SK-N-SH (cell line): ENCODE measurements around the gene ANKMY2.

Source experiments
- CTCF ChIP-seq: fragments of 200-600 bp; sonication (generic); IDR thresholded peaks from 2 replicates; pipeline ENCODE4 v1.6.1; 2017; ENCODE audit warnings: antibody characterized with exemption, mild to moderate bottlenecking, moderate library complexity
- ELF1 ChIP-seq: IDR thresholded peaks from 2 replicates; pipeline ENCODE4 v1.4.0; 2012
- EP300 ChIP-seq, 2 experiments: IDR thresholded peaks; 2 replicates each; pipeline versions ENCODE4 v1.4.0 to v1.6.1; 2012; ENCODE audit warnings: borderline replicate concordance in 1 of 2, low read depth in 1 of 2, low read length in 1 of 2
- POLR2AphosphoS5 ChIP-seq: IDR thresholded peaks from 2 replicates; pipeline ENCODE4 v1.6.1; 2012; ENCODE audit warnings: low read depth, low read length
- RAD21 ChIP-seq: IDR thresholded peaks from 2 replicates; pipeline ENCODE4 v1.6.1; 2012; ENCODE audit warnings: mild to moderate bottlenecking, low read length
- RFX5 ChIP-seq: IDR thresholded peaks from 2 replicates; pipeline ENCODE4 v1.6.1; 2012; ENCODE audit warnings: mild to moderate bottlenecking, improper control_type of control experiment, low read length
- RXRA ChIP-seq: IDR thresholded peaks from 2 replicates; pipeline ENCODE4 v1.4.0; 2012; ENCODE audit warnings: low read depth, mild to moderate bottlenecking, borderline replicate concordance
- SMC3 ChIP-seq: IDR thresholded peaks from 2 replicates; pipeline ENCODE4 v1.6.1; 2012; ENCODE audit warnings: low read depth, low read length, improper control_type of control experiment
- USF2 ChIP-seq: fragments of 150-350 bp; IDR thresholded peaks from 2 replicates; pipeline ENCODE4 v1.6.1; 2017; ENCODE audit warnings: antibody characterized with exemption, low read length, low read depth, borderline replicate concordance
- TF ChIP-seq, protein P1 (sequence below): IDR thresholded peaks from 2 replicates; pipeline ENCODE4; 2012

DNA sequence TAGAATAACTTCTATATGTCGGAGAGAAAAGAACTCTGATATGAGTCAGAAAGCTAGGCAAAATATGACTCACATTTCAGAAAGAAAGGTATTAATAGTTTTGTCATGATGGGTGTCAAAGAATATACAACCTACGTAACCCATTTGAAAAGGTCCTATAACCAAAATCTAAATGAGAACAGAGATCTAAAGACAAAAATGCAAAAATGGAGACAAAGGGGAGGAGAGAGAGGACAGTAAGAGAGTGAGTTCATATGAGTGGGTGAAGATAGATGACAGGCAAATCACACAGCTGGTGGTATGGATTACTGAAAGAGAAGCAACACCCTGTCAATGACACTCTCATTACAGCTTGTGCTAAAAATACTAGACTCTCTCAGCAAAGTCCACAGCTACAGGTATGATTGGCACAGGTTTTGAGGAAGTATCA is 25.6 kb downstream of the ANKMY2 start:
- TF ChIP-seq USF2, result no peak
- no peak for TF ChIP-seq RAD21
- no peak for TF ChIP-seq RXRA
- TF ChIP-seq, protein P1, sequence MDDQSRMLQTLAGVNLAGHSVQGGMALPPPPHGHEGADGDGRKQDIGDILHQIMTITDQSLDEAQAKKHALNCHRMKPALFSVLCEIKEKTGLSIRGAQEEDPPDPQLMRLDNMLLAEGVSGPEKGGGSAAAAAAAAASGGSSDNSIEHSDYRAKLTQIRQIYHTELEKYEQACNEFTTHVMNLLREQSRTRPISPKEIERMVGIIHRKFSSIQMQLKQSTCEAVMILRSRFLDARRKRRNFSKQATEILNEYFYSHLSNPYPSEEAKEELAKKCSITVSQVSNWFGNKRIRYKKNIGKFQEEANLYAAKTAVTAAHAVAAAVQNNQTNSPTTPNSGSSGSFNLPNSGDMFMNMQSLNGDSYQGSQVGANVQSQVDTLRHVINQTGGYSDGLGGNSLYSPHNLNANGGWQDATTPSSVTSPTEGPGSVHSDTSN, result no peak
- TF ChIP-seq CTCF, result no peak
- no peak for TF ChIP-seq ELF1
- no peak for TF ChIP-seq POLR2AphosphoS5
- no peak for TF ChIP-seq RFX5
- no peak for TF ChIP-seq SMC3
- TF ChIP-seq EP300 (IDR thresholded peaks at IDR 0.05; ENCODE audit: borderline replicate concordance in 1 of 2, low read depth in 1 of 2, low read length in 1 of 2), result no peak
